Activated CD8-positive, alpha-beta memory T cell treated with anti-CD3 and anti-CD28 coated beads, Interleukin-2, amount 50 U/mL, for 4 hours (primary cell): ENCODE data around the gene TECTA.

ENCODE experiments used
- DNase-seq: peaks from one replicate; pipeline ENCODE4 v3.0.0-alpha.2; 2020

TECTA gene

GRCh38 chr11:121100943-121101342 lies at the start of gene TECTA:
Gene TECTA (plus strand): TSS chr11:121101243. CDS start chr11:121102666, 1,423 bp downstream.
- no peak for DNase-seq

- DNase-seq, result no peak
Observed at GRCh38 chr11:121053244-121053643, 47.8 kb upstream of the TECTA start.

GRCh38 chr11:121054266-121054665 lies 46.8 kb upstream of the TECTA start:
- no peak for DNase-seq

GRCh38 chr11:121055076-121055475 lies 46.0 kb upstream of the TECTA start:
- no peak for DNase-seq

GRCh38 chr11:121057922-121058321 lies 43.1 kb upstream of the TECTA start:
- no peak for DNase-seq

GRCh38 chr11:121058941-121059340 lies 42.1 kb upstream of the TECTA start:
- no peak for DNase-seq

- DNase-seq, result no peak
Observed at GRCh38 chr11:121059605-121060004, 41.4 kb upstream of the TECTA start.

GRCh38 chr11:121063728-121064127 lies 37.3 kb upstream of the TECTA start:
- DNase-seq, result no peak

GRCh38 chr11:121066623-121067022 lies 34.4 kb upstream of the TECTA start:
- DNase-seq, result no peak

- no peak for DNase-seq
Observed at GRCh38 chr11:121067026-121067425, 34.0 kb upstream of the TECTA start.

GRCh38 chr11:121067453-121067852 lies 33.6 kb upstream of the TECTA start:
- no peak for DNase-seq

GRCh38 chr11:121067962-121068647 lies 32.9 kb upstream of the TECTA start:
- DNase-seq, result no peak

- no peak for DNase-seq
Observed at GRCh38 chr11:121068787-121069186, 32.3 kb upstream of the TECTA start.

- no peak for DNase-seq
Observed at GRCh38 chr11:121070951-121071845, 29.8 kb upstream of the TECTA start.

- DNase-seq, result no peak
Observed at GRCh38 chr11:121071846-121072450, 29.1 kb upstream of the TECTA start.

- DNase-seq, result no peak
Observed at GRCh38 chr11:121081321-121081720, 19.7 kb upstream of the TECTA start.

- no peak for DNase-seq
Observed at GRCh38 chr11:121082219-121082618, 18.8 kb upstream of the TECTA start.

GRCh38 chr11:121082670-121083069 lies 18.4 kb upstream of the TECTA start:
- DNase-seq, result no peak

GRCh38 chr11:121086866-121087265 lies 14.2 kb upstream of the TECTA start:
- DNase-seq, result no peak

- no peak for DNase-seq
Observed at GRCh38 chr11:121089566-121089965, 11.5 kb upstream of the TECTA start.

GRCh38 chr11:121090145-121090721 lies 10.8 kb upstream of the TECTA start:
- no peak for DNase-seq

- DNase-seq, result no peak
Observed at GRCh38 chr11:121091492-121092152, 9.4 kb upstream of the TECTA start.

GRCh38 chr11:121095561-121095960 lies 5.5 kb upstream of the TECTA start:
- DNase-seq, result no peak
